ENCODE results near the gene FMN2.

FMN2 gene

GRCh38 chr1:240091614-240092300, at the start of gene FMN2:
TSS of gene FMN2 (plus strand) at chr1:240091883. CDS start at chr1:240092110, 227 bp downstream.
- DNase-seq (ENCODE audit: low read depth in 2 of 2, low spot score in 1 of 2) = no peak

- DNase-seq (ENCODE audit: low read depth in 2 of 2, low spot score in 1 of 2) = no peak
Observed at GRCh38 chr1:240044620-240045019, 47.1 kb upstream of the FMN2 start.

DNA sequence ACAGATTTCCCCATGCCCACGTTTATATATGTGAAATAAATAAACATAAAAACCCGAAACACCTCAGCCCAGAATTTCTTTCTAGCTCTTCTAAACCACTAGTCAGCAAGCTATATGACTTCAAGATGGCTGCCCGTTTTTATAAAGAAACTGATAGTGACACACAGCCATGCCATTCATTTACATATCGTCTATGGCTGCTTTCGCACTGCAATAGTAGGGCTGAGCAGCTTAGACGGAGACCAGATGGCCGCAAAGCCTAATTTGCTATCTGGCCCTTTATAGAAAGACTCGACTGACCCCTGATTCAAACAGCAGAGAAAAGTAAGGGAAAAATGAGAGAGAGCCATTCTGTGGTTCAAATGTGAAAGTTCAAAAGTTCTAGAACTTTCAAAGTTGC, 45.7 kb upstream of the FMN2 start:
- no peak for DNase-seq (ENCODE audit: low read depth in 2 of 2, low spot score in 1 of 2)

GRCh38 chr1:240054109-240054701, 37.5 kb upstream of the FMN2 start:
- no peak for DNase-seq (ENCODE audit: low read depth in 2 of 2, low spot score in 1 of 2)

DNA sequence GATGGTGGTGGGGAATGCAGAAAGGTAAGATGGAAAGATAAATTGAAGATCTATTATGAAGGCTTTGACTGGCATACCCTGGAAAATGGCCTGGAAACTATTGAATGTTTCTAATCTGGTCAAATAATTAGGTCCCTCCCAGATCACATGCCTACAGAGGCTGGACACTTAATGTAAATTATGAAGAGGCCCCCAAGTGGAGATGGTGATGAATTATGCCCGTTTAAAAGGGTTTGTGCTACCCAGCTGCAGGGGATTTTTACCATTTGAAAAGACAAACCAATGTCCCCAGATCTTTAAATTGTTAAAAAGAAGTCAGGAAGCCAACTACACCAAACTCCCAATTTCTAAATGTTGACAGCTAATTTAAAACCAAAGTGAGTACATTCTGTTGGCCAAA, 35.7 kb upstream of the FMN2 start:
- no peak for DNase-seq (ENCODE audit: low read depth in 2 of 2, low spot score in 1 of 2)

- no peak for DNase-seq (ENCODE audit: low read depth in 2 of 2, low spot score in 1 of 2)
Observed at GRCh38 chr1:240056350-240056749, 35.3 kb upstream of the FMN2 start.

DNA sequence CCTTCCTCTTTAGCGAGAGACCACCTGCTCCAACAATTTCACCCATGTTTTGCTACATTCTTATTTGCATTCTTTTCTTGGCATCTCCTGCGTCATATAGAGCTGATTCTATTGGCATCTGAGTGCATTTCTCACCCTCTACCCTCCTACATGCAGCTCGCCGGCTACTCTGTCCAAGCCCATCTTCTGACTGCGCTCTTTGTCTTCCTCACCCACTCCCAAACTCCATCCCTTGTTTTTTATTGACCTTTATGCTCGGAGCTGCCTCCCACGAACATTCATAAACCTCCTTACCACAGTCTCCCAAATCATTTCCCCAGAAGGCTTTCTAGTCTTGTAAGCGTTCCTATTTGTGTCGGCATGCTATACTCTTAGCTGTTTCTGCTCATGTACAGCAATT, 33.6 kb upstream of the FMN2 start:
- DNase-seq (ENCODE audit: low read depth in 2 of 2, low spot score in 1 of 2) = no peak

DNA sequence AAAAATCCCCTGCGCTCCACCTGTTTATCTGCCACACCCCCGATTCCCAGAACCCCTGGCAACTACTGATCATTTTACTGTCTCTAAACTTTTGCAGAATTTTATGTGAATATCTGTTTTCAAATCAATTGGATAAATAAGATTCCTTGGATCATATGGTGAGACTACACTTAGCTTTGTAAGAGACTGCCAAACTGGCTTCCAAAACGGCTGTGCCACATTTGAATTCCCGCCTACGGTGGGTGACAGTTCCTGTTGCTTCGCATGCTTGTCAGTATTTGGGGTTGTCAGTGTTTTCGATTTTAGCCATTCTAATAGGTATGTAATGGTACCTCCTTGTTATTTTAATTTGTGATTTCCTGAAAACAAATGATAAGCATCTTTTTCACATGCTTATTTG, 22.7 kb upstream of the FMN2 start:
- DNase-seq (ENCODE audit: low read depth in 2 of 2, low spot score in 1 of 2) = no peak

DNA sequence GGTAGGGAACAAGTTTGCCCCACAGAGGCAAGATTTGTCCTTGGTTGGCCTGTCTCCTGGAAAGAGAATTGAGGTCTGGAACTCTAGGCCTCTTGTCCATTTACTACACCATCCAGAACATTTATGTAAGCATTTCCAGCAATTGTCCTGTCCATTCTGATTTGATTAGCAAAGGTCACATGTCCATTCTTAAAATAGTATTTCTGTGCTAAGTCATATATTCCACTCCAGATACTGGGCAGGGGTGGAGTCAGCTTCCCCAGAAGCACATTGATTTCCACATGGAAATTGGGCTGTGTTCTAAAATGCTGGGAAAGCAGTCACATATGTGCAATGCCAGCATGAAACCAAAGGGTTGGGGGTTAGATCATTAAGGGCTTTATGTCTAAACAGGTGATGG, 21.5 kb upstream of the FMN2 start:
- no peak for DNase-seq (ENCODE audit: low read depth in 2 of 2, low spot score in 1 of 2)

DNA sequence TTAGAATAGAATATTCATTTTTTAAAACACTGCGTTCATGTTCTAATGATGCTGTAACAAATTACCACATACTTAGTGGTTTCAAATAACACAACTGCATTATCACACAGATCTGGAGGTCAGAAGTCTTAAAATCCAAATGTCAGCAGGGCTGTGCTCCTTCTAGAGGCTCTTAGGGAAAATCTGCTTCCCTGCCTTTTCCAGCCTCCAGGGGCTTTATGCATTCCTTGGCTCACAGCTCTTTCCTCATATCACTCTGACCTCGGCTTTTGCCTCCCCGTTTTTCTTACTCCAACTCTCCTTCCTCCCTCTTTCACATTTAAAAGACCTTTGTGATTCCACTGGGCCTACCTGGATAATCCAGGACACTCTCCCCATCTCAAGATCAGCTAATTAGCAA, 18.6 kb upstream of the FMN2 start:
- DNase-seq (ENCODE audit: low read depth in 2 of 2, low spot score in 1 of 2) = no peak

DNA sequence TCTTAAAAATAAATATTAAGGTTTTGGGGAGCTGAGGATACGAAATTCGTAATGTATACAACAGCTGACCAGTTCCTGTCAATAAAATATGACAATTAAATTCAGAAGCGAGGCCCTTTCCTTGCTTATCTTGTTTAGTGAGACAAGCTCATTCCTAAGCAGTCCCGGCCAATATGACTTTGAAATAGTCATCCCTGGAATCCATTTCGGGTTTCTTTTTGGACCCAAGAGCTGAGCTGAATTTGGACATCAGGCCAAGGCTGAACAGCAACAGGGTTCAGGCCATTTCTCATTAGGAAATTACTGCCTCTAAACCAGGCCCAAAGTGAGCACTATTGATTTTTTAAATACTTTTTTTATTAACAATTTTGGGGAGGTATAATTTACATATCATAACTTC, 17.3 kb upstream of the FMN2 start:
- DNase-seq (ENCODE audit: low read depth in 2 of 2, low spot score in 1 of 2) = no peak

- DNase-seq (ENCODE audit: low read depth in 2 of 2, low spot score in 1 of 2) = no peak
Observed at GRCh38 chr1:240074908-240075307, 16.8 kb upstream of the FMN2 start.

DNA sequence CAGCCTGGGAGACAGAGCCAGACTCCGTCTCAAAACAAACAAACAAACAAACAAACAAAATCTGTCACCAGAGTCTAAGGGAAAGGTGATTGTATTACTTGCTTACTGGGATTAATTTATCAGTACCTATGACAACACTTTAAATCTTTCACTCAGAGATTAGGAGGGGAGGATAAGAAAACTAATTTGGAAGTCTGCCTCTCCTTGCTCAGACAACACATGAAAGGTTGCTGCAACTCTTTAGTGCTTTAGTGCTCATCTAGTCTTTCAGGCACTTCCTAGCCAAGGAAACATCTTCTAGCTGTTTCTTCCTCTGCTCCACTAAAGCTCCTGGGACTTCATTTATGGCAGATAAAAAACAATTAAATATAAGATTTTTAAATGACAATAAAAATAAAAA, 7.3 kb upstream of the FMN2 start:
- DNase-seq (ENCODE audit: low read depth in 2 of 2, low spot score in 1 of 2) = no peak

GRCh38 chr1:240084749-240085148, 6.9 kb upstream of the FMN2 start:
- DNase-seq (ENCODE audit: low read depth in 2 of 2, low spot score in 1 of 2) = no peak

DNA sequence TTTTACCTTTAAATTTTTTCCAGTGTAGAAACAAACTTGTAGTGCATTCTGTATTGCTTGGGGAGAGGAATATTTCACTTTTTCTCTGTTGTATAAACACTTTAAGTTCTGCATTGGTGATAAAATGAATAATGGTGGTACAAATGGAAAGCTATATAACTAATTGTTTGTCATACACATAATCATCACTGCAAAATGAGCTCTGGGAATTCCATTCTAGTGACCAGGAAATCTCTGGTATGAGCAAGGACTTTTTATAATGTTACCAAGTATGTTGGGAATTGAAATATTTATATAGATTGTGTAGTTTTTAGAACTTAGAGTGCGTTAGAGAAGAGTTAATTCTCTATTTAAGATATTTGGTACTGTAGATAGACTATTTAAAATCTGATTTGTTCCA, 5.0 kb upstream of the FMN2 start:
- no peak for DNase-seq (ENCODE audit: low read depth in 2 of 2, low spot score in 1 of 2)

DNA sequence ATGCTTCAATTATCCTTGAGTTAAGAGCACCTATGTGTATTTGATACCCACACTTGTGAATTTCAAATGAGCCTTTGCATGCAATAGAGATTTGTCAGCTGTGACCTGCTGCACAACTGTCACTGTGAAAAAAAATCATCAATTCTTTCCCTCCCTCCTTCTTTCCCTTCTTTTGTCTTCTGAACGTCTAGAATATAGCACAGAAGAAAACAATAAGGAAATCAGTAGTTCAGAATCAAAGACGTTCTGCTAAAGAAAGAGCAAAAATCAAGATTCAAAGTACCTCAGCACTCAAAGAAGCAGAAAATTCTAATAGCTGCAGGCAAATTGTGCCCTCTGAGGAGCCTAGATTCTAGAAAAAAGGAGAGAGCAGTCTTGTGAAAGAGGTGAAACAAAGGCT, 1.7 kb upstream of the FMN2 start:
- no peak for DNase-seq (ENCODE audit: low read depth in 2 of 2, low spot score in 1 of 2)

GRCh38 chr1:240090957-240091600, 604 bp upstream of the FMN2 start:
- no peak for DNase-seq (ENCODE audit: low read depth in 2 of 2, low spot score in 1 of 2)

DNA sequence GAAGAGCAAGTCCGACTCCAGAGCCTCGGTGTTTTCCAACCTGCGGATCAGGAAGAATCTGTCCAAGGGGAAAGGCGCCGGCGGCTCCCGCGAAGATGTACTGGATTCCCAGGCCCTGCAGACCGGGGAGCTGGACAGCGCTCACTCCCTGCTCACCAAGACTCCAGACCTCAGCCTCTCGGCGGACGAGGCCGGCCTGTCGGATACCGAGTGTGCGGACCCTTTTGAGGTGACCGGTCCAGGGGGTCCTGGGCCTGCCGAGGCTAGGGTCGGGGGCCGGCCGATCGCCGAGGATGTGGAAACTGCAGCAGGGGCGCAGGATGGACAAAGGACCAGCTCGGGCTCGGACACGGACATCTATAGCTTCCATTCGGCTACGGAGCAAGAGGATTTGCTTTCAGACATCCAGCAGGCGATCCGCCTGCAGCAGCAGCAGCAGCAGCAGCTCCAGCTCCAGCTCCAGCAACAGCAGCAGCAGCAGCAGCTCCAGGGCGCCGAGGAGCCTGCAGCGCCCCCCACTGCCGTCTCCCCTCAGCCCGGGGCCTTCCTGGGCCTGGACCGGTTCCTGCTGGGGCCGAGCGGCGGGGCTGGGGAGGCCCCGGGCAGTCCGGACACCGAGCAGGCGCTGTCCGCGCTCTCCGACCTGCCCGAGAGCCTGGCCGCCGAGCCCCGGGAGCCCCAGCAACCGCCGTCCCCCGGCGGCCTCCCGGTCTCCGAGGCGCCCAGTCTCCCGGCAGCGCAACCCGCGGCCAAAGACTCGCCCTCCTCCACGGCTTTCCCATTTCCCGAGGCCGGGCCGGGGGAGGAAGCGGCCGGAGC, 827 bp downstream of the FMN2 start:
- DNase-seq (ENCODE audit: low read depth in 2 of 2, low spot score in 1 of 2) = no peak

DNA sequence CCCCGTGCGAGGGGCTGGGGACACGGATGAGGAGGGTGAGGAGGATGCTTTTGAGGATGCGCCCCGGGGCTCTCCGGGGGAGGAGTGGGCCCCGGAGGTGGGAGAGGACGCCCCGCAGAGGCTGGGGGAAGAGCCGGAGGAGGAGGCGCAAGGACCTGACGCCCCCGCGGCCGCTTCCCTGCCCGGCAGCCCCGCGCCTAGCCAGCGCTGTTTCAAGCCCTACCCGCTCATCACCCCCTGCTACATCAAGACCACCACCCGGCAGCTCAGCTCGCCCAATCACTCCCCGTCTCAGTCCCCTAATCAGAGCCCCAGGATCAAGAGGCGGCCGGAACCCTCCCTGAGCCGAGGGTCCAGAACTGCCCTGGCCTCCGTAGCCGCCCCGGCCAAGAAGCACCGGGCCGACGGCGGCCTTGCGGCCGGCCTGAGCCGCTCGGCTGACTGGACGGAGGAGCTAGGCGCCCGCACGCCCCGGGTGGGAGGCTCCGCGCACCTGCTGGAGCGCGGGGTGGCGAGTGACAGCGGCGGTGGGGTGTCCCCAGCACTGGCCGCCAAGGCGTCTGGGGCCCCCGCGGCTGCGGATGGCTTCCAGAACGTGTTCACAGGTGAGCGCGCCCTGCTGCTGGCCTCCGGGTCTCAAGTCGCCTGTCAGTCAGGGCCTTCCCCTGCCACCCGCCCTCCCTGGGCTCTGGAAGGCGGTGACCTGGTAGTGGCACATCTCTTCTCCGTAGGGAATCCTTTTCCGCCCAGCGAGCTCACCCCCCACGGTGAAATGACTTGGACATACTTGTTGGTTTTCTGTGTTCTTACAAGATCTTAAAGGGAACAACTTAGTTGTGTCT, 1.7 kb downstream of the FMN2 start:
- no peak for DNase-seq (ENCODE audit: low read depth in 2 of 2, low spot score in 1 of 2)

GRCh38 chr1:240094041-240094722, 2.5 kb downstream of the FMN2 start:
- DNase-seq (ENCODE audit: low read depth in 2 of 2, low spot score in 1 of 2) = no peak
